Transverse colon (tissue), 4 donors: ENCODE results near the gene CCR2. TPM values are rescaled to one million over a fixed set of nuclear protein-coding genes. Genes with fewer than 3 reads are reported as not detected.

ENCODE experiments used
- DNase-seq: peaks from one replicate; pipeline ENCODE4 v3.0.0-alpha.2; 2019
- H3K27ac ChIP-seq, 4 donors: fragments of 200-600 bp; sonication (generic); 2 replicates each; pipeline ENCODE4 v1.5.1; 2016 to 2018; ENCODE audit warnings: inconsistent platforms in 4 of 4
- H3K27me3 ChIP-seq: fragments of 200-600 bp; sonication (generic); 2 replicates; pipeline ENCODE4 v1.5.1; 2017; ENCODE audit warnings: inconsistent platforms
- H3K36me3 ChIP-seq, 4 donors: fragments of 200-600 bp; sonication (generic); 2 replicates each; pipeline ENCODE4 v1.5.1; 2017 to 2019; ENCODE audit warnings: inconsistent platforms in 4 of 4
- H3K4me1 ChIP-seq, 4 donors: fragments of 200-600 bp; sonication (generic); 2 replicates each; pipeline ENCODE4 v1.5.1; 2017 to 2020; ENCODE audit warnings: inconsistent platforms in 4 of 4
- H3K4me3 ChIP-seq, 4 donors: fragments of 200-600 bp; sonication (generic); 1 replicate in 1 of 4; 2 replicates in 3 of 4; pipeline versions ENCODE4 v1.5.1 to v1.6.1; 2017 to 2019; ENCODE audit warnings: inconsistent platforms in 4 of 4
- H3K9me3 ChIP-seq, 2 donors: fragments of 200-600 bp; sonication (generic); 2 replicates each; pipeline ENCODE4 v1.5.1; 2017 to 2019; ENCODE audit warnings: inconsistent platforms in 2 of 2
- EP300 ChIP-seq: sonication (generic); formaldehyde crosslinking; IDR thresholded peaks from one replicate; pipeline ENCODE4 v1.6.1; 2017; ENCODE audit warnings: antibody characterized with exemption, low read depth
- POLR2A ChIP-seq: fragments of 450-650 bp; IDR thresholded peaks from one replicate; pipeline ENCODE4 v1.6.1; 2016; ENCODE audit warnings: antibody characterized with exemption, mild to moderate bottlenecking, moderate library complexity
- POLR2AphosphoS5 ChIP-seq, 3 donors: sonication (generic); formaldehyde crosslinking; IDR thresholded peaks; one replicate each; pipeline ENCODE4 v1.6.1; 2016; ENCODE audit warnings: antibody characterized with exemption in 3 of 3
- WGBS, 2 donors: methylation state at CpG; one replicate each; pipeline ENCODE4 v1.1.5; 2018; ENCODE audit warnings: low coverage in 1 of 2; 5-methylcytosine and 5-hydroxymethylcytosine counted together
- in situ Hi-C, 4 donors: fragments of 200-750 bp; cut with MboI; loops; one replicate each; pipeline versions ENCODE4 v1.15.0 to v1.15.1; 2017; ENCODE audit warnings: low sequenced_read_pairs in 3 of 4, low pct_ligation_motif_present in 1 of 4, low pct_unique_long_range_greater_than_20kb in 1 of 4
- intact Hi-C: fragments of 100-400 bp; cut with DNase I; formaldehyde crosslinking; loops from one replicate; pipeline ENCODE4 v1.15.1; 2023; ENCODE audit warnings: low total_unique reads
- total RNA-seq, 4 donors: library from RNA; depleted of rRNA; stranded (reverse); fragments of >200 nt; gene quantifications; one replicate each; pipeline ENCODE4 v1.1.0, GENCODE V29; 2016
- TF ChIP-seq, protein P1 (sequence below), 5 experiments: fragments of 200-600 bp in 3 of 5; fragments of 450-650 bp in 2 of 5; sonication (generic) in 3 of 5; IDR thresholded peaks; 1 replicate in 2 of 5; 2 replicates in 3 of 5; pipeline ENCODE4 v1.5.1; 2016 to 2017; ENCODE audit warnings: antibody characterized with exemption in 5 of 5, inconsistent platforms in 3 of 5, mild to moderate bottlenecking in 2 of 5, moderate library complexity in 1 of 5

Gene CCR2
- total RNA-seq, 4 donors from 2014 or later = 1.8 to 4.6 TPM; not detected in 2

DNA sequence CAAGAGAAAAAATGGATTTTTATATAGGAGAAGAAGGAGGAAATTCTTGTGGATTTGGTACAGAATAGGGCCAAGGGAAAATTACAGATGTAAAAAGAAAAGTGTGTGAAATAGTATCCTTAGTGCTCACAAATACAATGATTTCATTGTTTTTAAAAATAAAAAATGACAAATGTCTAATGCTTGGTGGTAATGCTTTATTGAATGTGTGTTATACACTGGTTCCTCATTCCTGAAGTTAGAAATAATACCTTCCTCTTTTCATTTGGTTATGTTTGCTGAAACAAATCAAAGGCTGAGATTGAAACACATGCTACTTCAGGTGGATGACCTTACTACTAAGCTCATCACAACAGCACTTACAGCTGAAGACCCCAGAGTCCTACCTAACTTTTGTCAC, 37.7 kb upstream of the CCR2 start:
- no peak overlapping the region for H3K27ac ChIP-seq
- H3K27me3 ChIP-seq = no peaks in the 10 kb centered on the region
- no peak overlapping the region for H3K4me3 ChIP-seq
- no peak for DNase-seq
- no peaks in the 10 kb centered on the region for H3K4me1 ChIP-seq
- TF ChIP-seq POLR2A (no peak), EP300 (no peak), POLR2AphosphoS5 (IDR thresholded peaks at IDR 0.05) (no peak)
- TF ChIP-seq, protein P1, sequence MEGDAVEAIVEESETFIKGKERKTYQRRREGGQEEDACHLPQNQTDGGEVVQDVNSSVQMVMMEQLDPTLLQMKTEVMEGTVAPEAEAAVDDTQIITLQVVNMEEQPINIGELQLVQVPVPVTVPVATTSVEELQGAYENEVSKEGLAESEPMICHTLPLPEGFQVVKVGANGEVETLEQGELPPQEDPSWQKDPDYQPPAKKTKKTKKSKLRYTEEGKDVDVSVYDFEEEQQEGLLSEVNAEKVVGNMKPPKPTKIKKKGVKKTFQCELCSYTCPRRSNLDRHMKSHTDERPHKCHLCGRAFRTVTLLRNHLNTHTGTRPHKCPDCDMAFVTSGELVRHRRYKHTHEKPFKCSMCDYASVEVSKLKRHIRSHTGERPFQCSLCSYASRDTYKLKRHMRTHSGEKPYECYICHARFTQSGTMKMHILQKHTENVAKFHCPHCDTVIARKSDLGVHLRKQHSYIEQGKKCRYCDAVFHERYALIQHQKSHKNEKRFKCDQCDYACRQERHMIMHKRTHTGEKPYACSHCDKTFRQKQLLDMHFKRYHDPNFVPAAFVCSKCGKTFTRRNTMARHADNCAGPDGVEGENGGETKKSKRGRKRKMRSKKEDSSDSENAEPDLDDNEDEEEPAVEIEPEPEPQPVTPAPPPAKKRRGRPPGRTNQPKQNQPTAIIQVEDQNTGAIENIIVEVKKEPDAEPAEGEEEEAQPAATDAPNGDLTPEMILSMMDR (IDR thresholded peaks at IDR 0.05) = no peak
- intact Hi-C loops = no loop called here
- in situ Hi-C loops = no loop called here
- H3K36me3 ChIP-seq = no peaks in the 10 kb centered on the region
- H3K9me3 ChIP-seq = no peaks in the 10 kb centered on the region

DNA sequence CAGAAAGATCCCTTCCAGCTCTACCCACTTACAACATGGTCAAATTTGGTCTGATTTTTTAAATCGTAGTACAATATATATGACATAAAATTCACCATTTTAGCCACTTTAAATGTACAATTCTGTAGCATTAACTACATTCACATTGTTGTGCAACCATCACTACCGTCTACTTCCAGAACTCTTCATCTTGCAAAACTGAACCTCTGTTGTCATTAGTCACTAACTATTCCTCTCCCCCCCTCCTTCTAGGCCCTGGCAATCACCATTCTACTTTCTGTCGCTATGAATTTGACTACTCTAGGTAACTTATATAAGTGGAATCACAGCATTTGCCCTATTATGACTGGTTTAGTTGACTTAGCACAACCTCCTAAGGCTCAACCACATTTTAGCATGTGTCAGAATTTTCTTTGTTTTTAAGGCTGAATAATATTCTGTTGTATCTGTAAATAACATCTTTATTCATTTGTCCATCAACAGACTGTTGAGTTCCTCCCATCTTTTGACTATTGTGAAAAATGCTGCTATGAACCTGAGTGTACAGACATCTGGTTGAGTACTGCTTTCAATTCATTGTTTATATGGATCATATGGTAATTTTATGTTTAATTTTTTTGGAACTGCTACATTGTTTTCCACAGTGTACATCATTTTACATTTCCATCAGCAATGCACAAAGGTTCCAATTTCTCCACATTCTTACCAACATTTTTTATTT, 35.5 kb upstream of the CCR2 start:
- no peaks in the 10 kb centered on the region for H3K36me3 ChIP-seq
- intact Hi-C loops (no loop called here), in situ Hi-C loops (no loop called here)
- no peak overlapping the region for H3K27ac ChIP-seq
- WGBS, 2 donors = 76 to 96% methylated on average over 3 of the region's 3 CpGs
- DNase-seq = no peak
- no peaks in the 10 kb centered on the region for H3K9me3 ChIP-seq
- no peak overlapping the region for H3K4me3 ChIP-seq
- TF ChIP-seq, protein P1 (IDR thresholded peaks at IDR 0.05) = no peak
- no peak for TF ChIP-seq POLR2A
- TF ChIP-seq EP300 = no peak
- TF ChIP-seq POLR2AphosphoS5 (IDR thresholded peaks at IDR 0.05) = no peak
- H3K4me1 ChIP-seq = no peaks in the 10 kb centered on the region
- H3K27me3 ChIP-seq = no peaks in the 10 kb centered on the region

DNA sequence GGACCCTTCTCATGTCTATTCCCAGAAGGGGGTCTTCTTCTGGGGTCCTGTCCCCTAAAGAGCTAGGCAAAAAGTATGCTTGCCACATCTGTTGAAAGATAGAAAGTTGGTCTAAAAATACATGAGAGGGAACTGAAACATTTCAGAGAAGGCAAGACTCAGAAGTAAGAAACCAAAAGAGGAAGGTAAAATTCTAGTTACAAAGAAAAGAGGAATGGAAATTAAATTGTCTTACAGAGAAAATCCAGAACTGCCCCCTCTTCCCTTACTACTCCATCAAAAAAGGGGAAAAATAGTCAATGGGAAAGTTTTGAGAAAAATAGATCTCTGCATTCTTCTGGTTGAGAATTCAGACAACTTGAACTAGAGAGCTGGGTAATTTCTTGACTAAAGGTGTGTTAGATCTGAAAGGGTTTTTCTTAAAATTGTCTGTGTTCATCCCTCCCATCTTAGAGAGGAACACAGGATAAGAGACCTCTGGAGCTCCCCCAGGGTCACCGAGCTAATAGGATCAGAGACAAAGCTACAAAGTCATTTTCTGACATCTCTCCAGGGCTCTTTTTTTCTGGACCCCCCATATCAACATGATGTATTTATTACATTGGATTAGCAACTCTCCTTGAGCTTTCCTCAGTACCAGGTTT, 32.3 kb upstream of the CCR2 start:
- Histone ChIP-seq H3K36me3 (no peaks in the 10 kb centered on the region), H3K4me1 (no peaks in the 10 kb centered on the region), H3K27ac (no peak overlapping the region), H3K4me3 (no peak overlapping the region), H3K9me3 (no peaks in the 10 kb centered on the region), H3K27me3 (no peaks in the 10 kb centered on the region)
- in situ Hi-C loops (no loop called here), intact Hi-C loops (loop anchor here (5.0 kb wide), 1 partner anchor 106 kb away; no protein-coding TSS in a partner anchor)
- TF ChIP-seq EP300 (no peak), POLR2A (no peak), POLR2AphosphoS5 (IDR thresholded peaks at IDR 0.05) (no peak)
- TF ChIP-seq, protein P1 (IDR thresholded peaks at IDR 0.05) = no peak
- DNase-seq = no peak
- 79% methylated on average over 1 of the region's 1 CpG; no CpG with 5 or more reads in 1 of the 2 donors for WGBS, 2 donors

DNA sequence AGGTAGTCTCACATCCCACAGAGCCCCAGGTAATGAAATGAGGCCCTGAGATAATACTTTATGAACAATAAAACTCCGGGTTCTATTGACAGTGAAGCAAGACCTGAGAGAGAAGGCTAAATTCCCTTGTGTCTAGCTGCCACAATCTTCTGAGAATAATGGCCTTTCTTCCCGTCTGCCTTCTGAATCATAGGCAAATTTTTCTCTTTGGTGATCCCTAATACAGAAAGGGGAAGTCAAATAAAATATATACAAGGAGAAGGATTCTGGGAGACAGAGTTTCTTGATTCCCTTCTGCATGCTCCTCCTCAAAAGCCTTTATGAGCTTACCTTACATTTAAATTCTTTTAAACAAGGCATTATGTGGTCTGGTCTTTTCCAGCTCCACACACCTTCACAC, 29.9 kb upstream of the CCR2 start:
- no peak overlapping the region for H3K4me3 ChIP-seq
- H3K9me3 ChIP-seq = no peaks in the 10 kb centered on the region
- H3K27me3 ChIP-seq = no peaks in the 10 kb centered on the region
- H3K36me3 ChIP-seq = no peaks in the 10 kb centered on the region
- intact Hi-C loops = loop anchor here (5.0 kb wide), 1 partner anchor 103 kb away; no protein-coding TSS in a partner anchor
- H3K27ac ChIP-seq = no peak overlapping the region
- TF ChIP-seq POLR2A = no peak
- TF ChIP-seq, protein P1 (IDR thresholded peaks at IDR 0.05) = no peak
- no peak for TF ChIP-seq EP300
- TF ChIP-seq POLR2AphosphoS5 (IDR thresholded peaks at IDR 0.05) = no peak
- in situ Hi-C loops = no loop called here
- no peaks in the 10 kb centered on the region for H3K4me1 ChIP-seq
- 61 to 64% methylated on average over 2 of the region's 2 CpGs for WGBS, 2 donors
- DNase-seq = no peak
